NCI-H1105 (cell line): ENCODE measurements around the gene FAM131B.
"Not testable (repeated sequence)": the region's sequence is repeated elsewhere in the genome, so short reads cannot be mapped to it uniquely, and the experiment has no call there.

Experiments
- DNase-seq: peaks from one replicate; lab custom pipeline; 2025; lab: John Stamatoyannopoulos, UW

The FAM131B gene

DNA sequence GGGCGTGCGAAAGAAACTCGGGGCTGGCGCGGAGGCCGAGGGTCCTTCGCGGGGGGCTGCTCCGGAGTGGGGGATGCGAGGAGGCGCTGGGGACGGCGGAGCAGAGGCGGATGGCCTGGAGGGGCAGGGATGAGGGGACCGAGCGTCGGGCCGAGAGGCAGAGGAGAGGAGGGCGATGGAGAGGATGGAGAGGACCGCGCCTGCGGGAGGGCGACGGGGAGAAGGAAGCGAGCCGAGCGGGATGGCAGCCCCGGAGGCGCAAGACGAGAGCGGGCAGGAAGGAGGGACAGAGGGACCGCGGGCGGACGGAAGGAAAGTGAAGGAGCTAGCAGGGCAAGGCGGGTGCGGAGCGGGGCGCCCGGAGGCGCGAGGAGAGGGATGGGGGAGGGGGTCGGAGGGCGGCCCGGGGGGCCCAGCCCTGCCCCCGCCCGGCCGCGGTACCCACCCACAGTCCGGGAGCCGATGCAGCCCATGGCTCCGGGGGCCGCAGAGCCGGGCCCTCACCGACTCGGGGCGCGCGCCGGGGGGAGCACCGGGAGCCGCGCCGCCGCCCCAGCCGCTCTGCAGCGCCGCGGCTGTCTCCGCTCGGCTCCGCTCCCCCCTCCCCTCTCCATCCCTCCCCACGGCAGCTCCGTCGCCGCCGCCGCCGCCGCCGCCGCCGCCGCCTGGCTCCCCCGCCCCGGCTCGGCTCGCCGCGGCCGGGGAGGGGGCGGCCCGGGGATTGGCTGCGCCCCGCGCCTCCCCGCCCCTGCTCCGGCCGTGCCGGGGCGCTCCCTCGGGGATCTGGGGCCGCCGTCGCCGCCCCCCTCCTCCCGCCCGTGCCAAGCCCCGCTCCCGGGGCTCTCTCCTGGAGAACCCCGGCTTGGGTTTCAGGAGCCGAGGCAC is at the start of gene FAM131B:
Gene FAM131B, minus strand, starts transcription at position 583 of the 885 bp plus-strand sequence. Its CDS starts 110 bp downstream, at position 473.
- DNase-seq, result peak; percentile 27

DNA sequence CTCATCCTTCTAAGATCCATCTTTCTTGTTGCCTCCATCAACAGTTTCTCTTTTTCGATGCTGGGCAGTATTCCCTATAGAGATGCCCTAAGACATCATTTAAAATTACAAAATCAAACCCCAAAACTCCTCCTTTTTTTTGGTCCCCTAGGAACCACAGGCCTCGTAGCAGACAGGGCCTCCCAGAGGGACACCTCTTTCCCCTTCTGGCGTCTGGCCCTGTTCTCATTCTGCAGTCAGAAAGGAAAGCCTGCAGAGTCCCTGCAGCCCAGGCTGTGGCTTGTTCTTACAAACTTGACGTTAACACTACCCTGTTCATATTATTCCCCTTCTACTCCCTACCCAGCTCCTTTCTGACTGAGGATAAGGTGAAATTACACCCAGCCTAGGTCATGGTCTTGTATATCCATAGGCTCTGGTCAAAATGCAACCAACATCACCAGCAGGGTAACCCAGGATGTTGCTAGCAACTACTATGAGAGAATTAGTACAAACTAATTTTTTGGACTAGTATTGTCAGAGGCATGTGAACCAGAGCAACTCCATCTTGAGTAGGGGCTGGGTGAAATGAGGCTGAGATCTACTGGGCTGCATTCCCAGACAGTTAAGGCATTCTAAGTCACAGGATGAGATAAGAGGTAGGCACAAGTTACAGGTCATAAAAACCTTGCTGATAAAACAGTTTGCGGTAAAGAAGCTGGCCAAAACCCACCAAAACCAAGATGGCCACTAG is 49.6 kb upstream of the FAM131B start:
- no peak for DNase-seq

DNA sequence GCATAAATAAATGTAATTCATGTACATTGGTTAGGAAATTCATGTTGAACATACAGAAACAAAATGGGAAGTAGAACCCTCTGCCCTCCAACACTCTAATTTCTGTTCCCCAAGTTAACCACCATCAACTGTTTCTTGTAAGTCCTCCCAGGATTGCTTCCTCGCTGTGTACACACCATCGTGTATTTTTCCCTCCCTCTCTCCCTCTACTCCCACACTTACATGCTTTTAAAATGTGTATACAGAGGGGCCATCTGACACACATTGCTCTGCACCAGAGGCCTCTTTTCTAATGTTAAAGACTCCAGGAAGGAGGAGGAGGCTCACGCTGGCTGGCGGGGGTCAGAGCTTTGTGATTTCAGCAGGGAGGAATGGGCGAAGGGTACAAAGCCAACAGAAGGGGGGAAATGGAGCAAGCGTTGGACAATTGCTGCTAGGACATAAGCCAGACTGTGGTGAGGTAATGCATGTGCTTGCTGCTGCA is 48.0 kb upstream of the FAM131B start:
- DNase-seq, result no peak

- peak; percentile 70 for DNase-seq
Measured at GRCh38 chr7:143408686-143409561, 46.4 kb upstream of the FAM131B start, which contains the start of gene EPHA1. Gene EPHA1, minus strand, starts transcription at chr7:143408856. Its CDS starts 51 bp downstream, at chr7:143408805.

DNA sequence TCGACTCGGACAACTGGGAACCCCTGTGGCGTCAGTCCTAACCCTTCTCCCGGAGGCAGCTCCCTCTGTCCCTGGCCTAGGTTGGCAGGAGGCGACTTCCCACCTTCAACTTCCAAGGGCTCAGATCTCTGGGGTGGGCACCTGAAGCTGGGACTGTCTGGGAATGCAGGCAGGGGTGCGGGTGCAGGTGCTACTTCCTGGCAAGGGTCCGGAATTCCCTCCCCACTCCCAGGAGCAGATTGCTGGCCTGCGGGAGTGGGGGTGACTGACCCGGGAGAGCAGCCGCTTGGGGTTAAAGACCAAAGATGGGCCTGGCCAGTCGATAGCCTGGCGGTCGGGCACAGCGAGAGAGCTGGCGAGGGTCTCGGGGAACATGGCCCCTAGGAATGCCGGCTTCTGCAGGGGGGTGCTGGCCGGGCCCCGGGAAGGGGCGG is 45.8 kb upstream of the FAM131B start:
- DNase-seq, result no peak

DNA sequence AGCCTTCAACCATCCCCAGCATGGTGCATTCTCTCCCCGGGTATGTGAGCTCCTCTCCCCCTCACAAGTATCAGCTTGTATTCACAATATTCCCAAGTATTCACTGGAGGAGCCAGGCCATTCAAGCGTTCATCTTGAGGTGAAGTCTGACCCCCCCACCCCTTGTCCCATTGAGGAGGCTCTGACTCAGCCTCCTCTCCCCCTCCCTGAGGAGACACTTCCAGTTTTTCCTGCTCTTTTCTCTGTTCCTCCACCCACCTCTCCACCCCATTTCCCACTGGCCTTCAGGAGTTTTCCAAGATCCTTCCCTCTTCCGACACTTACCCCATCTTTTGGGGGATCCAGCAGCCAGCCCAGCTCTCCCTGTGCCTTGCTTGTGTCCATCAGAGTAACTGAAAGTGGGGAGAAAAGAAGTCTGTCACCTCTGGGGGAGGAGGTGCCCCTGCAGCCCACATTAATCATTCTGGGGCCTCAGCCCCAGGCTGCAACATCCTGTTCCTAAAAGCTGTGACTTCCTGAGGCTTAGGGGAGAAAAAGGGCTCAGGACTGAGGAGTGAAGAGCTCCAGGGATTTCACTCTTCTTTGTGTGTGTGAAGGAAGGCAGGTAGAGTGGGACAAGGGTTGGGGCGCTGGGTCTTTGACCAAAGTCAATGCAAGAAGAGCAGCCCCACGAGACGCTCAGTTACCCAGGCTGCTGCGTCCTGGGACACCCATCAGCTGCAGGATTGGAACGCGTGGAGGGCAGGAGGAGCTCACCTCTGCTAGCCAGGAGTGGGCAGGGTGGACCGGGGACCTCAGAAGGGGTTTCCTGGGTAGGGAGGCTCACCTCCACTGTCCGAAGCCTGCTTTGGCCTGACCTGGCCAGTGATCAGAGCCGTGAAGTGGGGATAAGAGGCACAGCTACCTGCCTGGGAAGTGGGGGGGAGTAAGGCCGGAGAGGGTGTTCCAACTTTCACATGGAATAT is 45.1 kb upstream of the FAM131B start:
- no peak for DNase-seq

DNA sequence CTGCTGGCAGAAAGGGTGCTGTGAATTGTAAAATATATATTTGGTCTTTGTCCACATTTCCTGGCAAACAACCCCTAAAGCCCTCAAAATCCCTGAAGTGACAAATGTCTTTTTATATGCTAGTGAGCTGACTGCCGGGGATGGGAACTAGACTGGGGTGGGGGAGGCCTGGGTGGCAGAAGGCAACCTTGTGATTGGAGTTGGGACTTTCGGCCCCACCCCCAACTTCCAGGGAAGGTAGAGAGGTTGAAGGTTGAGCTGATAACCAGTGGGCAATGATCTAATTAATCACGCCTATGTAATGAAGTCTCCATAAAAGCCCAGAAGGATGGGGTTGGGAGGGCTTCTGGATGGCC is 43.5 kb upstream of the FAM131B start:
- DNase-seq, result no peak

DNA sequence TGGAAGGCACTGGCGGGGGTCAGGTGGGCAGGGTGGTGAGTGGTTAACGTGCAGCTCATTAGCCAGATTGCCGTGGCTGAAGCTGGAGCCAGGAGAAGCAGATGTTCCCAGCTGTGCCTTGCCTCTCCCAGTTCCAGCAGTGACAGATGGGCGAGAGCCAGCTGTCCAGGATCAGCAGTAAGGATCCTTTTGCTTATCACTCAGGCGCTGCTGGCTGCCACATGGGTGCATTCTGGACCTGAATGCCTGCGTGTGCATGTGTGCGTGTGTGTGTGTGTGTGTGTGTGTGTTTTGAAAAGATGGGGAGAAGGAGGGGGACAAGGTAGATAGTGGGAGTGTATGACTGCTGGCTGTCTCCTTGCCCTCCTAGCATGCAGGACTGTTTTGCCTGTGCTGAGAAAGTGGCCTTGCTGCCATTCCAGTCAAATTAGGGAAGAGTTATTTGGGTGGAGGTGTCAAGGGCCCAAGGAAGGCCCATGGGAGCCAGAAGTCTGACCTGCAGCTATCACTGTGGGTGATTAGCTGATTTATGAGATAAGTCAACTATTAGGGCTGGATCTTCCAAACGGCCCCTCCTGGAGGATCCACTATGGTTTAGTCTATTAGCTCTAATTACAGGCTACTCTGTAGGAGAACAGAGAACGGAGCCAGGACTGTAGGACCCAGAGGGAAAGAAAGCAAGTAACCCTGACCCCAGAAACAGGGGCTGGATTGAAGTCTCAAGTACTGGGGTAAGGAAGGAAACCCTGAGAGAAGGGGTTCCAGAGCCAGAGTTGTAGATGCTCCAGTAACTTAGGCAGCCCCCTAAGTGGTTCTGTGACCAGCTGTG is 42.9 kb upstream of the FAM131B start:
- DNase-seq, result no peak

GRCh38 chr7:143402233-143402632 is 39.7 kb upstream of the FAM131B start:
- not testable (repeated sequence) for DNase-seq

DNA sequence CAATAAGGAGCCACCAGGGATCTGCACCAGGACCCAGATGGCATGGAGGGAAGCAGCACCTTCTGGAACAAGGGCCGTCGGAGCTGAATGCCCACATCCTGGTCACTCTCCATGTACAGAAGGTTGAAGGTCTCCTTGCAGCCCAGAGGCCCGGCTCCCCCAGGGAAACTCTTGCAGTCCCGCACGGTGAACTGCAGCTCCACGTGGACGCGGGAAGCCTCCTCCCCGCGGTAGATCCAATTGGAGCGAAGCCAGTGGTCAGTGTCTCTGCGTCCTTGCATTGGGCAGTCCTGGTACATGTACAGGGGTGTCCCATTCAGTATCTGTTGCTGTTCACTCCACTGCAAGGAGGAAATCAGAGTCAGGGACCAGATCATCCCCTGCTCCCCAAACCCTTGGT is 38.8 kb upstream of the FAM131B start:
- no peak for DNase-seq

DNA sequence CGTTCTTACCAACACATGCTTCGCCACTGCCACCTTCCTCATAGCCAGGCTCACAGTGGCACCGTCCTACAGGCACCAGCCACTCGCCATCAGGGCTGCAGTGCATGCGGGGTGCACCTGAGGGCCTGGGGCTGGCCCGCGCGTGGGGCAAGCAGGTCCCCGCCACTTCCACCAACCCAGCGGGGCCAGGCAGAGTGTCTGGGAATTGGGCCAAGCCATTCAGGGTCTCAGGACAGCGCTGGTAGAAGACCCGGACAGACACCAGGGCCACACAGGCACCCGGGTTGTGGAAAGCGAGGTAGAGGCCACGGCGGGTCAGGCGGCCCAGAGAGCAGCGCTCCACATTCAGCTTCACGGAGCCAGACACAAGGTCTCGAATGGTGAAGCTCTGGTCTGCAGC is 37.1 kb upstream of the FAM131B start:
- no peak for DNase-seq

GRCh38 chr7:143399151-143399550 is 36.6 kb upstream of the FAM131B start:
- DNase-seq, result no peak

GRCh38 chr7:143398616-143399015 is 36.1 kb upstream of the FAM131B start:
- DNase-seq, result no peak

- no peak for DNase-seq
Measured at GRCh38 chr7:143397710-143398530, 35.4 kb upstream of the FAM131B start.

DNA sequence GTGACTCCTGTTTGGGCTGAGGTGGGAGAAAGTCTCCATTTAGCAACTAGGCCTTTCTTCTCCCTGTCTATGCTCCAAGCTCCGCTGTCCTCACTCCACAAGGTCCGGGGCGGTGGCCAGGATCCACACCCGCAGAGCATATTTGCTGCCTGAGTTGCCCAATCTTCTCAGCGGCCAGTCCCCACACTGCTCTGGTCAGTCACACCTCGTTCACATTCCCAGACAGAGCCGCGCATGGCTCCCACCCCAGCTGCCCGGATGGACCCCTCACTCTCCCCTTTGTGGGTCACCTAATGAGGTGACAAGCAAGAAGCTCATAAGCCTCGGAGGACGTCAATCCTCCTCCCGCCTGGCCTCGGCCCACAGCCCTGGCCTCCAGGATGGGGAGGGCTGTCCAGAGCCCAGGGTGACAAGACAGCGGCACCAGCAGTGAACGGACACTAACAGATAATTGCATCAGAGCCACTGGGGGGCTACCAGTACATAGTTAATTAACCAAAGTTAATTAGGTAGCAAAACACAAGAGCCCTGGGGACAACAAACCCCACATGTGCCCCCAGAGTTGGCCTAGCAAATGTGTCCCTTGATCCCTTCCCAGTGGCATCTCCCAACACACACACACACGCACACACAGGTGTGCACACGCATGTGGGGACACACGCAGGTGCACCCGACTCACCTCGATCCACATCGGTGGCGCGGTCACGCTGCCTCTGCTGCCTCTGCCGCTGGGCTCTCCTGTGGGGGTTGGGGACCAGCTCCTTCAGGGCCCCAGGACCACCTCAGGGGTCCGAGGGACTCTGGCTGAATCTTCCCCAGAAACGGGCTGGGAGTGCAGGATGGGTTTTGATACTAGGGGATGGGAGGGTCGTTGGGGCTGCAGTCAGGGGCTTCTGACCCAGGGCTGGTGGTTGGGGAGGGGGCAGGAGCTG is 34.4 kb upstream of the FAM131B start:
- DNase-seq, result no peak

- DNase-seq, result no peak
Measured at GRCh38 chr7:143396182-143396581, 33.7 kb upstream of the FAM131B start.

DNA sequence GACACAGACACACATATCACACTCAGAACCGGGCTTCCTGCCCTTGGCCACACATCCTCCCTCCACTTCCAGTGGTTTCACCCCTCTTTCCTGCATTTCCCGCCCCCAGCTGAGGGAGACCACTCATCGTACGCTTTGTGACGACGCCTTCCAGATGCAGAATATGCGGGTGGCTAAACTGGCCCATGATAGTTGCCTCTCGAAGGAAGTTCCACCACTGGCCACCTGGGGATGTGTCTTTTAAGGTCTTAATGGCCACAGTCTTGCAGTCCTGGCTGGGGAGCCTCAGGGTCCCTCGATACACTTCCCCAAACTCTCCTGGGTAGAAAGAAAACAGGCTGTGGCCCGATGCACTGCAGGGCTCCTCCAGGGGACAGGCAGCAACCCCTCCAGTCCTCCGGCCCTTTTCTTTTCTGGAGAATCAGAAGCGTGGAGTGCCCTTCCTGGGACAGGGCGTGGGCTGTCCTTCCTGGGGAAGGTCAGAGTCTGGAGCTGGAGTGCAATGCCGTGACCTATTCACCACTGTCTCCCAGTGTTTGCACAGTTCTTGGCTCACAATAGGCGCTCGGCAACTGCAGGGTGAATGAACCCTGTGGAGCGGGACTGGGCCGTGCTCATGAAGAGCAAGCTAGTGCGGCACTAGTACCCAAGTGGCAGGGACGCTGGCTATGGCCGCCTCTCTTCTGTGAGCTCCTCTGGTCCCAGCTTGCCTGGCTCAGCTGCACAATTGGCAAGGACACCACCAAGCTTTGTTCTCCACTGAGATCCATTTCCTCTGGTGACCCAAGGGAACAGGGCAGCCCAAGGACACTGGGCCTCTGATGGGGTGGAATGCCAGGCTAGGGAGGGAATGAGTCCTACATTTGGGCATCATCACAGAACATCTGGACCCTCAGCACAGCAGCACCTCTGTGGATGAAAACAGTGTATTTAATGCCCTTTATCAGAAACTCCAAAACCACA is 33.0 kb upstream of the FAM131B start:
- DNase-seq, result no peak
